Immature natural killer cell (primary cell): Measurements from ENCODE around the gene CCDC127. TPM values are rescaled to one million over a fixed set of nuclear protein-coding genes. Genes with fewer than 3 reads are reported as not detected.
A peak's percentile ranks its signal among the peaks of the same experiment; 100 is the strongest.
"Not testable (repeated sequence)": the region's sequence is repeated elsewhere in the genome, so short reads cannot be mapped to it uniquely, and the experiment has no call there.

Source experiments
- DNase-seq, 3 donors: peaks; one replicate each; pipeline ENCODE4 v3.0.0; 2022; ENCODE audit warnings: mixed read lengths in 1 of 3
- H3K27ac Mint-ChIP-seq, 6 donors: one replicate each; pipeline ENCODE4 v1.8.0; 2020; ENCODE audit warnings: mixed read lengths in 6 of 6, mild to moderate bottlenecking in 5 of 6, inconsistent platforms in 4 of 6, moderate library complexity in 3 of 6
- H3K27me3 Mint-ChIP-seq, 3 donors: one replicate each; pipeline ENCODE4 v1.8.0; 2020 to 2021; ENCODE audit warnings: low read depth in 3 of 3, mild to moderate bottlenecking in 3 of 3, mixed read lengths in 3 of 3, moderate library complexity in 3 of 3, inconsistent platforms in 1 of 3
- H3K36me3 Mint-ChIP-seq, 3 donors: one replicate each; pipeline ENCODE4 v1.8.0; 2020; ENCODE audit warnings: mixed read lengths in 3 of 3, inconsistent platforms in 2 of 3, mild to moderate bottlenecking in 2 of 3
- H3K4me1 Mint-ChIP-seq, 2 donors: one replicate each; pipeline ENCODE4 v1.8.0; 2020; ENCODE audit warnings: inconsistent platforms in 2 of 2, mild to moderate bottlenecking in 2 of 2, mixed read lengths in 2 of 2, moderate library complexity in 1 of 2
- H3K4me3 Mint-ChIP-seq, 5 donors: one replicate each; pipeline ENCODE4 v1.8.0; 2020; ENCODE audit warnings: mild to moderate bottlenecking in 5 of 5, mixed read lengths in 5 of 5, inconsistent platforms in 3 of 5, moderate library complexity in 3 of 5
- H3K9me3 Mint-ChIP-seq, 6 donors: one replicate each; pipeline ENCODE4 v1.8.0; 2020; ENCODE audit warnings: mild to moderate bottlenecking in 6 of 6, mixed read lengths in 6 of 6, inconsistent platforms in 4 of 6, moderate library complexity in 3 of 6
- polyA plus RNA-seq, 3 donors: library from polyadenylated mRNA; unstranded; fragments of 300-500 nt; fragmentation: Illumina TruSeq; gene quantifications; one replicate each; pipeline ENCODE4 v1.2.3, GENCODE V29; 2021

Gene CCDC127
- polyA plus RNA-seq, 3 donors from 2014 or later: 2.4 to 3.8 (median 3.6) TPM

DNA sequence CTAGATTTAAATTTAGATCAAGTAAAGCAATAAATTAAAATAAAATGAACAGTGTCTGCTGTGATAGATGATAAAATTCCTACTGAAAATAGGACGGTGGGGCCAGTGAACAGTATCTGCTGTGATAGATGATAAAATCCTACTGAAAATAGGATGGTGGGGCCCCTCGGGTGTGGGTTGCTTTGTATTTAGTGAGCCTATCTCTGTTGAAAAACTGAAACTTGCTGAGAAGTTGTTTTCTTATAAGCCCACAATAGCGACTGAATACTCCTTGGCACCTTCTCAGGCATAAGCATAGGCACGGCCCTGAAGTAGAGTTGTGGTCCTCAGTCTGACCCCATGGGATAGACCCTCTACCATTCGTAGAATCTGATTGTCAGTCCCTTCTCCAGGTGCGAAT is 5.8 kb upstream of the CCDC127 start:
- DNase-seq: no peak
- Mint-ChIP-seq H3K4me1 (peaks cover 36 to 45% of the 10 kb centered on the region in 2 donors), H3K27ac (peak overlapping the region in 1 of 6 donors; percentile 55), H3K36me3 (peaks cover 20 to 30% (median 20%) of the 10 kb centered on the region in 3 donors), H3K4me3 (no peak overlapping the region), H3K9me3 (no peaks in the 10 kb centered on the region), H3K27me3 (peaks cover 3 to 16% (median 6%) of the 10 kb centered on the region in 3 donors)

DNA sequence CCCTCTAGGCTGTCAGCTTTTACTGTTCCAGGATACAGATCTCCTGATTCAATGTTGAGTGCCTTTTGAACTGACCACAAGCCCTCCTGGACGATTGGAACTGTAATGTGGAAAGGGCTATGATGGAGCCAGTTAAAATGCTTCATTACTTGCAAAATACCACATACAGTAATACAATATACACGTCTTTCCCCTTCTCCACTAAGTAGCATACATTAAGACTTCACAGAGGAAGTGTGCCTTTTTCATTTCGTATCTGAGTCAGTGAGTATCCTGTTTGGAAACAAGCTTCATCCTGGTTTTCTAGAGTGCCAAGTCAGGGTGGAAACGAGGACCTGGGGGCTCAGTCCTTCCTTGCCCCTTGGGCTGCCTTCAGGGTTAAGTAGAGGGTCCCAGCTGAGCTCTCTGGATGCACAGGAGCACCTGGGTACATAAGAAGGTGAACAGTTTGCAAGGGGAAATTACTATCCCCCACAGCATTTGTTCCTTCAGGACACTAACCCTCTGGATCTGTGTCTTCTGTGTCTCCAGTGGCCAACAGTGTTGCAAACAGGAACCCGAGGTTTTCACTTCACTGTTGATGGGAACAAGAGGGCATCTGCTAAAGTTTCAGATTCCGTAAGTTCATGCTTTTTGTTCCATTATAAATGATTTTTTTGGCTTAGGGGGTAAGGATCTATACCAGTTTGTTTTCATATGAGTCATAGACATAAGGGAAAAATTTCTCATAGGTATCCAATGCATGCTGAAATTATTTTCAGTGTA is 5.2 kb upstream of the CCDC127 start:
- not testable (repeated sequence) for H3K4me3 Mint-ChIP-seq, DNase-seq, H3K9me3 Mint-ChIP-seq
- H3K27ac Mint-ChIP-seq: peak overlapping the region in 3 of 6 donors; percentile 55 to 75 (median 63)
- peaks cover 18 to 27% (median 20%) of the 10 kb centered on the region in 3 donors for H3K36me3 Mint-ChIP-seq
- peaks cover 36 to 45% of the 10 kb centered on the region in 2 donors for H3K4me1 Mint-ChIP-seq
- H3K27me3 Mint-ChIP-seq: peaks cover 4 to 17% (median 6%) of the 10 kb centered on the region in 3 donors

DNA sequence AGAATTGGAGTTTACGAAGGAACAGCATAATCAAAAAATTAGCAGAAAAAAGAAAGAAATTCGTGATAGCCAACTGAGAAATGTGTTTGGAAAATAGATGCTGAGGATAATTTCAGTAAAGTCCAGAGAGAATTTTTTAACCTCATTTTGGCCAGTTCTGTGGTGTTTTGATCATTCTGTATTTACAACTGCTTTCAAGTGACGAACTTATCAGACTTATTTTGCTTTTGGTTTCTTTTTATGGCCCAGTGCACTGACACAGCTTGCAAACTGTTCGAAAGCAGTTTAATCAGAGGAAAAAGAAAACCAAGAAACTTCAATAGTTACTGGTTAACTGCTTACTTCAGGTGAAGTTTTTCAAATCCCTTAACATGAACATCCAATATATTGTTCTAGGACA is 2.0 kb upstream of the CCDC127 start:
- H3K27ac Mint-ChIP-seq: peak overlapping the region; percentile 95 to 98 (median 96)
- H3K4me1 Mint-ChIP-seq: peaks cover 52 to 63% of the 10 kb centered on the region in 2 donors
- H3K27me3 Mint-ChIP-seq: peaks cover 4 to 21% (median 10%) of the 10 kb centered on the region in 3 donors
- peak; percentile 39 to 44 (median 43) for DNase-seq
- H3K36me3 Mint-ChIP-seq: peaks cover 2 to 8% (median 7%) of the 10 kb centered on the region in 3 donors
- H3K4me3 Mint-ChIP-seq: peak overlapping the region; percentile 93 to 97 (median 96)
- no peaks in the 10 kb centered on the region for H3K9me3 Mint-ChIP-seq

DNA sequence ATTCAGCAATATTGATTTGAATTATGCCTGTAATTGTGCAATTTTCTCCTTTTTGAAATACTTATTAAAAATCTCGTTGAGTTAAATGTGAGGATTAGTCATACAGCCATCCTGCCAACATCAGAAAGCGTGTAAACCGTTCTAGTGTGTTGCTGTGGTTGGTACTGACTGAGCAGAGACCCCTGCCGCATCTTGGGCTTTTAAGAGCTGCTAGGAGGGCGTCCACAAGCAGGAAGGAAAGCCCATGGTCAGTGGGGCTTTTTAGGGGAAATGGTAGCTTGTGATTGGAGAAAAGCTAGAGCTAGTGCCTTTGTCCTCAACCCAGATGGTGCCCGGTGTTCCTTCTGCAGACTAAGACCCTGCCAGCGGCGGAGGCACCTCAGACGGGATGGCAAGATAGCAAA is 1.5 kb upstream of the CCDC127 start:
- peaks cover 52 to 68% of the 10 kb centered on the region in 2 donors for H3K4me1 Mint-ChIP-seq

DNA sequence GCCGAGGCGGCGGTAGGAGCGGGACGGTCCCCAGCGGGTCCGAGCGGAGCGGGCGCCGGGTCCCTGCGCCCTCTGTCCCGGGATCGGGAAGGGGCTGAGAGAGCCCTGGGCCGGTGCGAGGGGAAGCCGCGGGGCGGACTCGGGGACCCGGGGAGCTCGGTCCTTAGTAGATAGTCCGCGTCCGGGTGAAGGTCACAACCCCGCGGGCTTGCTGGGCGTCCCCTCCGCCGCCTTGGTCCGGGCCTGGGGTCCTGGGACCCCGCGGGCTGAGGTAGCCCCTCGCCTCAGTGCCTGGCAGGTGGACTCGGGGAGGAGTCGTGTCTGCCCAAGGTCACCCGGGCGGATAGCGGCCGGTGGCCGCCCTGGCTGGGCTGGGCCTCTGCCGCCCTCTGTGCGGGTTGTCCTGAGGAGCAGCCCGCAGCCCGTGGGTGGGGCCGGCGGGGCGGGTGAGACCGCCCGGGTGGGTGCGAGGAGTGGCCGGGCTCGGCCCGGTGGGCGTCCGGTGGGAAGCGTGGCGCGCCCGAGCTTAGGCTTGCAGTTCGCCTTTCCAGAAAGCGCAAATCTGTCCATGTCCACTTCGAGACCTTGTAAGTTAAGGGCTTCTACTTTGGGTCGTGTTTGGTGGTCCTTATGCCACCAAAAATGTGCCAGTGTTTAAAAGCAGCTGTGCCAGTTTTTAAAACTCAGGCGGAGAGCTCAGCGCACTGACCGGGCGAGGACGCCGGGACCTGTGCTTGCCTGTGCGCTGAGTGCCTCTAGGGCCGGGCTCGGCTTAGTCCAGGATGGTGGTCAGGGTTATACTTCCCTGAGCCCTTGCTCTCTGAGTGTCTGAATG is 721 bp upstream of the CCDC127 start:
- H3K27ac Mint-ChIP-seq: peak overlapping the region; percentile 95 to 98 (median 96)
- H3K36me3 Mint-ChIP-seq: peaks cover 4 to 12% (median 4%) of the 10 kb centered on the region in 3 donors
- H3K4me1 Mint-ChIP-seq: peaks cover 60 to 76% of the 10 kb centered on the region in 2 donors
- H3K9me3 Mint-ChIP-seq: no peaks in the 10 kb centered on the region
- peak; percentile 25 to 37 (median 29) for DNase-seq
- peak overlapping the region; percentile 93 to 97 (median 96) for H3K4me3 Mint-ChIP-seq
- H3K27me3 Mint-ChIP-seq: peaks cover 8 to 21% (median 10%) of the 10 kb centered on the region in 3 donors

More for the DNA sequence above, 1.5 kb upstream of the CCDC127 start:
- Mint-ChIP-seq H3K27me3 (peaks cover 6 to 21% (median 10%) of the 10 kb centered on the region in 3 donors), H3K36me3 (peaks cover 4 to 6% (median 4%) of the 10 kb centered on the region in 3 donors), H3K4me3 (peak overlapping the region; percentile 93 to 97 (median 96)), H3K9me3 (no peaks in the 10 kb centered on the region), H3K27ac (peak overlapping the region; percentile 95 to 98 (median 96))
- DNase-seq: peak; percentile 32 to 42 (median 39)

DNA sequence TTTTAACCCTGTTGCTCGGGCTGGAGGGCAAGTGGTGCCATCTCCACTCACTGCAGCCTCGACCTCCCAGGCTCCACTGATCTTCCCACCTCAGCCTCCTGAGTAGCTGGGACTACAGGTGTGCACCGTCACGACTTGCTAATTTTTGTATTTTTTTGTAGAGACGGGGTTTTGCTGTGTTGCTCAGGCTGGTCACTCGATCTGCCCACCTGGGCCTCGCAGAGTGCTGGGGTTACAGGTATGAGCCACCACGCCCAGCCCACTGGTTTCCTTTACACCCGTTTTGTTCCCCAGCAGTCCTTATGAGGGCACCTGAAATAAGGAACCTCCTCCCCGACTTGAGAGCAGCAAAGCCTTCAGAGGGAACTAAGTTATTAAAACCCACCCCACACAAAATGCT is 1.9 kb downstream of the CCDC127 start:
- H3K27ac Mint-ChIP-seq, H3K9me3 Mint-ChIP-seq, DNase-seq, H3K4me3 Mint-ChIP-seq: not testable (repeated sequence)
- Mint-ChIP-seq H3K27me3 (peaks cover 8 to 21% (median 10%) of the 10 kb centered on the region in 3 donors), H3K4me1 (peaks cover 43 to 55% of the 10 kb centered on the region in 2 donors), H3K36me3 (peaks cover 4 to 12% (median 4%) of the 10 kb centered on the region in 3 donors)

DNA sequence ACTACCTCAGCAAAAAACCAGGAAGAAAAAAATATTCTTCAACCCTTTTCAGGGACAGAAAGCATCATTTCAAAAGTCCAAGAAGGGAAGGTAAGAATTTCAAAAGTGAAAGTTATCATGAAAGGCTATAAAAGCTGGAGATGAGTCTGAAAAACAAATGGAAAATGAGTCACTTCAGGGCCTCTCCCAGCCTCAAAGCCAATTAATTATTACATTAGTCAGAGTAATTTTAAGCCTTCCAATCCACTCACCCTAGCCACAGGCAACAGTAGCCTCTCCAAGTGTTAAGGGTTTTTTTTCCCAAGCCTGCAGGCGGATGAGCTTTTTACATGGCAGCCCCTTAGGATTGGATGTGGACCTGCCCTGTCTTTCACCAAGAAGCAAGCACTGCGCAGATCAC is 2.7 kb downstream of the CCDC127 start:
- Mint-ChIP-seq H3K27me3 (peaks cover 8 to 16% (median 10%) of the 10 kb centered on the region in 3 donors), H3K4me3 (peak overlapping the region in 2 of 5 donors; percentile 36 to 41), H3K4me1 (peaks cover 39 to 50% of the 10 kb centered on the region in 2 donors), H3K36me3 (peaks cover 4 to 12% (median 4%) of the 10 kb centered on the region in 3 donors), H3K27ac (peak overlapping the region in 2 of 6 donors; percentile 38 to 56)
- not testable (repeated sequence) for H3K9me3 Mint-ChIP-seq, DNase-seq

DNA sequence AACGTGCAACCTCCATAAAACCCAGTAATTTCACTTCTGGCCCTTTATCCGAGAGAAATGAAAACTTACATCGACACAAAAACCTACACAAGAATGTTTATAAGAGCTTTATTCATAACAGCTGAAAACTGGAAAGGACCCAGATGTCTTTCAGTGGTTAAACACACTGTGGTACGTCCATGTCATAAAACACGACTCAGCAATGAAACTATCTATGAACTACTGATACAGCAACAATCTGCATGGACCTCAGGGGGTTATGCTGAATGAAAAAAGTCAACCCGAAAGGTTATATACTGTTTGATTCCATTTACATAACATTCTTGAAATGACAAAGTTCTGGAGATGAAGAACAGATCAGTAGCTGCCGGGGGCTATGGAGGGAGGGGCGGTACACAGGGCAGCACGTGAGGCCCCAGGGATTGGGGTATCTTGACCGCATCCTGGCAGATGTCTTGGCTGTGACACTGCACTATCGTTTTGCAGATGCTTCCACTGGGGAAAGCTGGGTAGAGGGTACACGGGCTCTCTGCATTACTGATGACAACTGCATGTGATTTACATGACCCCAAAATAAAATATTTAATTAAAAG is 4.1 kb downstream of the CCDC127 start:
- DNase-seq: no peak
- Mint-ChIP-seq H3K27me3 (peaks cover 6 to 10% (median 6%) of the 10 kb centered on the region in 3 donors), H3K4me1 (peaks cover 38 to 46% of the 10 kb centered on the region in 2 donors), H3K27ac (peak overlapping the region in 1 of 6 donors; percentile 32), H3K4me3 (no peak overlapping the region), H3K9me3 (no peaks in the 10 kb centered on the region), H3K36me3 (peaks cover 4 to 12% (median 4%) of the 10 kb centered on the region in 3 donors)

DNA sequence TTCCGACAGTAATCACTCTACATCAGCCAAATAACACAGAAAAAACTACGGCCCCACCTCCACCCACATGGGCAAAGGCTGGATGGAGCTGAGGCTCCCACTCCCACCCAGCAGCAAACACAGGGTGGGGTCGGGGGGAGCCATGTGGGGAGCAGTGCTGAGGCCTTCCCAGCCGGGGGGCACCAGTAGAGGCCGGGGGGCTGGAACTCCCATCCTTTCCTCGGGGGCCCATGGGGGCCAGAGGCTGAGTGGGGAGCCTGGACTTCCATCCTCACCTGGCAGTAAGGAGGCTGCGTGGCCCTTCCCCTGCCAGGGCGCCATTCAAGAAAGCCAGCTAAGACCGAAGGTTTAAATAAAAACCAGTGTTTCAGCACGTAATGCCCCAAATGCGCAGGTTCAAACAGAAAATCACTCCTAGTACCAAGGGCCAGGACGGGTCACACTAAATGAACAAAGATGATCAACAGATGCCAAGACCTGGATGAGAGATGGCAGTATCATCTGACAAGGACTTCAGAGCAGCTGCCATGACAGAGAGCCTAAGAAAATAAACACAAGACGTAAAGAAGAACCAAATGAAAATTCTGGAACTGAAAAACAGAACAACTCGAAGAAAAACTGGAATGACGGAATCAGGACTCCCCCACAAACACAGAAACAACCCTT is 9.4 kb downstream of the CCDC127 start:
- H3K36me3 Mint-ChIP-seq: peaks cover 8 to 23% (median 14%) of the 10 kb centered on the region in 3 donors
- peak overlapping the region in 2 of 6 donors; percentile 37 to 58 for H3K27ac Mint-ChIP-seq
- peaks cover 14 to 20% of the 10 kb centered on the region in 2 donors for H3K4me1 Mint-ChIP-seq
- H3K27me3 Mint-ChIP-seq: no peaks in the 10 kb centered on the region
- no peak for DNase-seq
- H3K9me3 Mint-ChIP-seq: no peaks in the 10 kb centered on the region
- no peak overlapping the region for H3K4me3 Mint-ChIP-seq

DNA sequence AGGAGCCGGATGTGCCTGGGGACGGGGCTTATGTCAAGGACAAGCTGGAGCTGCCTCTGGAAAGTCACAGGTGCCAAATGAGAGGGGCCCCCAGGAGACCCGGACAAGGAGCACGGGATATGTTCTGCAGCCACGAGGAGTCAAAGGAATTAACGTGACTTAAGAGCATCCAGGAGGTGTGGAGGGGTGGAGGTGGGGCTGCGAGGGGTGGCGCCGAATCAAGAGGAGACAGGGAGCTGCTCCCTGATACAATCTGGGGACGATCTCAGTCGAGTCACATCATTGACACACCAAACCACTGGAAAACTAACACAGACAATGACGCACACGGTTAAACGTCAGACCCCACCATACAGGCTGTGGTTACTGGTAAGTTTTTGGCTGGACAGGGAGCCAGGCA is 10.4 kb downstream of the CCDC127 start:
- peaks cover 8 to 26% (median 14%) of the 10 kb centered on the region in 3 donors for H3K36me3 Mint-ChIP-seq
- H3K4me3 Mint-ChIP-seq: no peak overlapping the region
- no peaks in the 10 kb centered on the region for H3K27me3 Mint-ChIP-seq
- no peak overlapping the region for H3K27ac Mint-ChIP-seq
- H3K4me1 Mint-ChIP-seq: peaks cover 14 to 19% of the 10 kb centered on the region in 2 donors
- no peaks in the 10 kb centered on the region for H3K9me3 Mint-ChIP-seq
- DNase-seq: no peak

DNA sequence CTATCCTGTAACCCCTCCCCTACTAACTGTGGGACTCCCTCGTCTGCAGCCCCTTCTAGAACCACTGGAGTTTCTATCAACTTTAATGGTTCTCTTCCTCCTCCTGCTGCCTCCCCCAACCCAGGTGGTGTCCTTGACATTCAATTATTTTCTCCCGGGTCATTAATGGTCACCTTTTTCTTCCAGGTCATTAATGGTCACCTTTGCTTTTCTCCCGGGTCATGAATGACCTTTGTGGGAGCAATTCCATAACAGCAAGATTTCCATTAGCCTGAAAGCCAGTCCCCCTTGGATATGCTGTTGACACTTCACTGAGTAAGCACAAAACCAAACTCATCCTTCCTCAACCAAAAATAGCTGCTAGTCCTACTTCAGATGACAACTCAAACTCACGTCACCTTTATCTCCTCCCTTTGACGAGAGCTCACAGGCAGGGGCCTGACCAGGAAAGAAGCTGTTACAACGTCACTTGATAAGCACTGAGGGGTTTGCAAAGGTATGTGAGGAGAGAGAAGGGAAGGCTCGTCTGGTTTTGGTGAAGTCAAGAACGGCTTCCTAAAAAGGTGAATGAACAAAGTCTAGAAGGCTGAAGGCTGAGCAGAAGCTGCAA is 10.9 kb downstream of the CCDC127 start:
- Mint-ChIP-seq H3K27me3 (no peaks in the 10 kb centered on the region), H3K4me1 (peaks cover 14 to 19% of the 10 kb centered on the region in 2 donors), H3K36me3 (peaks cover 8 to 27% (median 14%) of the 10 kb centered on the region in 3 donors), H3K9me3 (no peaks in the 10 kb centered on the region), H3K4me3 (no peak overlapping the region), H3K27ac (peak overlapping the region in 1 of 6 donors; percentile 56)
- no peak for DNase-seq

DNA sequence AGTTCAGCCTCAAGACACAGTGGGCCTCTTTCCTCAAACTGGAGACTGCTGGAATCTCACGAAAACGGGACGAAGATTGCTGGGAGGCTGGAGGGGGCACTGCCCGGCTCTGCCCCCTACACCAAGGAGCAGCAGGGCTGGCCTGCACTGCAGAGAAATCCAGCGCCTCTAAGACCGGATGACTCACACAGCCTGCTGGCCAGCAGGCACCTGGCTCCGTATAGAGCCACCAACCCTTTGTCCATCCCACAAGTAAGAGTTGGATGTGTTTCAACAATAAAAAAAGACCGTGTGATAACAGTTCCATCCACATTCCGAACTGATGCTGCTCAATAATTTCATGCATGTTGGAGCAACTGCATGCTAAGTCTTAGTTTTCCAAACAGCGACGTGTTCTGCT is 11.5 kb downstream of the CCDC127 start:
- H3K36me3 Mint-ChIP-seq: peaks cover 8 to 27% (median 14%) of the 10 kb centered on the region in 3 donors
- no peak overlapping the region for H3K4me3 Mint-ChIP-seq
- no peak overlapping the region for H3K27ac Mint-ChIP-seq
- no peak for DNase-seq
- H3K4me1 Mint-ChIP-seq: peaks cover 14 to 19% of the 10 kb centered on the region in 2 donors
- no peaks in the 10 kb centered on the region for H3K27me3 Mint-ChIP-seq
- H3K9me3 Mint-ChIP-seq: no peaks in the 10 kb centered on the region
